Measurements from ENCODE around the gene PAXIP1. TPM values are rescaled to one million over a fixed set of nuclear protein-coding genes. Genes with fewer than 3 reads are reported as not detected.

Gene PAXIP1
- total RNA-seq, 1 donor from 2014 or later = 5.8 TPM

- Histone ChIP-seq H3K9me3 (replicated peaks) (no peaks in the 10 kb centered on the region), H3K4me1 (peaks cover 9% of the 10 kb centered on the region), H3K27ac (replicated peaks) (no peak overlapping the region), H3K4me3 (no peak overlapping the region), H3K27me3 (ENCODE audit: low read depth) (peaks cover 37% of the 10 kb centered on the region), H3K36me3 (no peaks in the 10 kb centered on the region)
- intact Hi-C loops (cut with micrococcal nuclease) = no loop called here
- no peak for TF ChIP-seq CTCF (IDR thresholded peaks at IDR 0.05; ENCODE audit: borderline replicate concordance)
- no peak for DNase-seq
Measured at GRCh38 chr7:154918266-154918665, 84.7 kb downstream of the PAXIP1 start.

GRCh38 chr7:154917808-154918160 lies 85.1 kb downstream of the PAXIP1 start:
- intact Hi-C loops (cut with micrococcal nuclease) = no loop called here
- Histone ChIP-seq H3K4me1 (peaks cover 9% of the 10 kb centered on the region), H3K27ac (replicated peaks) (no peak overlapping the region), H3K36me3 (no peaks in the 10 kb centered on the region), H3K9me3 (replicated peaks) (no peaks in the 10 kb centered on the region), H3K4me3 (no peak overlapping the region), H3K27me3 (ENCODE audit: low read depth) (peaks cover 37% of the 10 kb centered on the region)
- no peak for TF ChIP-seq CTCF (IDR thresholded peaks at IDR 0.05; ENCODE audit: borderline replicate concordance)
- DNase-seq = no peak

- peaks cover 9% of the 10 kb centered on the region for H3K4me1 ChIP-seq
- H3K9me3 ChIP-seq (replicated peaks) = no peaks in the 10 kb centered on the region
- H3K27me3 ChIP-seq (ENCODE audit: low read depth) = peaks cover 37% of the 10 kb centered on the region
- no peak for TF ChIP-seq CTCF (IDR thresholded peaks at IDR 0.05; ENCODE audit: borderline replicate concordance)
- DNase-seq = no peak
- no peak overlapping the region for H3K4me3 ChIP-seq
- no peaks in the 10 kb centered on the region for H3K36me3 ChIP-seq
- intact Hi-C loops (cut with micrococcal nuclease) = no loop called here
- no peak overlapping the region for H3K27ac ChIP-seq (replicated peaks)
Measured at GRCh38 chr7:154916856-154917807, 85.8 kb downstream of the PAXIP1 start.

GRCh38 chr7:154916381-154916780 lies 86.5 kb downstream of the PAXIP1 start:
- Histone ChIP-seq H3K4me1 (peaks cover 9% of the 10 kb centered on the region), H3K9me3 (replicated peaks) (peaks cover under 1% of the 10 kb centered on the region), H3K36me3 (no peaks in the 10 kb centered on the region), H3K27me3 (ENCODE audit: low read depth) (peaks cover 37% of the 10 kb centered on the region), H3K27ac (replicated peaks) (no peak overlapping the region), H3K4me3 (no peak overlapping the region)
- DNase-seq = no peak
- TF ChIP-seq CTCF (IDR thresholded peaks at IDR 0.05; ENCODE audit: borderline replicate concordance) = no peak
- intact Hi-C loops (cut with micrococcal nuclease) = no loop called here

- no peak for TF ChIP-seq CTCF (IDR thresholded peaks at IDR 0.05; ENCODE audit: borderline replicate concordance)
- intact Hi-C loops (cut with micrococcal nuclease) = no loop called here
- DNase-seq = no peak
- H3K27ac ChIP-seq (replicated peaks) = no peak overlapping the region
- no peaks in the 10 kb centered on the region for H3K36me3 ChIP-seq
- peaks cover 9% of the 10 kb centered on the region for H3K4me1 ChIP-seq
- H3K4me3 ChIP-seq = no peak overlapping the region
- H3K27me3 ChIP-seq (ENCODE audit: low read depth) = peaks cover 37% of the 10 kb centered on the region
- H3K9me3 ChIP-seq (replicated peaks) = peaks cover 8% of the 10 kb centered on the region
Measured at GRCh38 chr7:154915600-154915999, 87.3 kb downstream of the PAXIP1 start.
